C4-2B (cell line): Measurements from ENCODE around the gene STT3A.

Experiments used
- CTCF ChIP-seq: fragments of 450-650 bp; conservative IDR thresholded peaks from 2 replicates; pipeline ENCODE4 v1.5.1; 2017; ENCODE audit warnings: mild to moderate bottlenecking
- ZFX ChIP-seq: fragments of 450-650 bp; IDR thresholded peaks from 2 replicates; pipeline ENCODE4 v1.6.1; 2017

- TF ChIP-seq CTCF = no peak
- no peak for TF ChIP-seq ZFX
Measured at GRCh38 chr11:125585487-125585886, 7.2 kb upstream of the STT3A start.
